Activated T-cell treated with anti-CD3 and anti-CD28 coated beads, Interleukin-2, amount 50 U/mL, for 4 hours (primary cell): ENCODE data around the gene ATG101. TPM values are rescaled to one million over a fixed set of nuclear protein-coding genes. Genes with fewer than 3 reads are reported as not detected.
A peak's percentile ranks its signal among the peaks of the same experiment; 100 is the strongest.

Source experiments
- ATAC-seq, 2 donors: fragments of 200-7000 bp; cut with Tn5 transposase; one replicate each; pipeline ENCODE4 v1.10.0; 2021
- DNase-seq: peaks from one replicate; pipeline ENCODE4 v3.0.0-alpha.2; 2020
- H3K27me3 Mint-ChIP-seq: one replicate; pipeline ENCODE4 v1.8.0; 2021; ENCODE audit warnings: low read depth, mixed read lengths
- H3K36me3 Mint-ChIP-seq: one replicate; pipeline ENCODE4 v1.8.0; 2022; ENCODE audit warnings: mixed read lengths; ENCODE audit not compliant: insufficient read depth
- H3K4me1 Mint-ChIP-seq: one replicate; pipeline ENCODE4 v1.8.0; 2021; ENCODE audit warnings: low read depth, mixed read lengths
- H3K4me3 Mint-ChIP-seq: one replicate; pipeline ENCODE4 v1.8.0; 2021; ENCODE audit warnings: mild to moderate bottlenecking, moderate library complexity, mixed read lengths
- H3K9me3 Mint-ChIP-seq: one replicate; pipeline ENCODE4 v1.8.0; 2021; ENCODE audit warnings: mixed read lengths
- total RNA-seq, 3 donors: library from RNA; stranded (reverse); gene quantifications; one replicate each; pipeline ENCODE4 v1.2.1, GENCODE V29; 2021

ATG101 gene
- total RNA-seq, 3 donors from 2014 or later: 59.6 to 69.7 (median 62.0) TPM

GRCh38 chr12:52035190-52035589, 34.6 kb upstream of the ATG101 start:
- Mint-ChIP-seq H3K4me1 (peaks cover 49% of the 10 kb centered on the region), H3K27me3 (no peaks in the 10 kb centered on the region), H3K9me3 (no peaks in the 10 kb centered on the region), H3K36me3 (peaks cover 3% of the 10 kb centered on the region), H3K4me3 (peak overlapping the region; percentile 24)
- DNase-seq: no peak
- ATAC-seq: no peak

- Mint-ChIP-seq H3K36me3 (peaks cover 3% of the 10 kb centered on the region), H3K27me3 (no peaks in the 10 kb centered on the region), H3K4me3 (peak overlapping the region; percentile 59), H3K4me1 (peaks cover 51% of the 10 kb centered on the region), H3K9me3 (no peaks in the 10 kb centered on the region)
- DNase-seq: no peak
- ATAC-seq: no peak
Observed at GRCh38 chr12:52035926-52036325, 33.9 kb upstream of the ATG101 start.

DNA sequence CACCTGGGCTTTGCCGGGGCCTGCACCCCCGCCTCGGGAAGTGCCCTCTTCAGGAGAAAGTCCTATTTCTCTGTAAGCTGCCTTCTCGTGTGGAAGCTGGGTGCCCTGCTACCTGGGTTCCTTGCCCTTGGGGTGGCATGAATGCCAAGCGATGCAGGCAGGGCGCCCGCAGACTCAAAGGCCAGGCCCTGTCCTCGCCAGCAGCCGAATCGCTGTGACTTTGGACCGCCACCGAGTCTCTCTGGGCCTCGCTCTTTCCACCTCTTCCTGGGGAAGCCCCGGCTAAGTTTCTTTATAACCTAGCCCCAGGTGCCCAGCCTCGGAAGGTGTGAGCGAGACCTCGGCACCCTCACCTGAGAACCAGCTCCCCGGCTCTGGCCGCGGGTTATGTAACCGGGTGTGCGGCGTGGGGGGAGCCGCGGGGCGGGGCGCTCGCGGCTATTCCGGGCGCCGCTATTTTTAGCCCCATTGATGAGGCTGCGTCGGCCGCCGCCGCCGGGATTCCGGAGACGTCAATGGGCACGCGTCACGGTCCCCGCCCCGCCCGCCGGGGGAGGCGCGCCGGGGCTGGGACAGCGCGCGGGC, 33.1 kb upstream of the ATG101 start:
- H3K36me3 Mint-ChIP-seq: peaks cover 3% of the 10 kb centered on the region
- ATAC-seq: peak; percentile 58 to 59
- peak overlapping the region; percentile 59 for H3K4me3 Mint-ChIP-seq
- no peaks in the 10 kb centered on the region for H3K27me3 Mint-ChIP-seq
- DNase-seq: peak; percentile 88
- no peaks in the 10 kb centered on the region for H3K9me3 Mint-ChIP-seq
- H3K4me1 Mint-ChIP-seq: peaks cover 54% of the 10 kb centered on the region

- peaks cover 3% of the 10 kb centered on the region for H3K36me3 Mint-ChIP-seq
Observed at GRCh38 chr12:52037248-52037861, 32.4 kb upstream of the ATG101 start.

DNA sequence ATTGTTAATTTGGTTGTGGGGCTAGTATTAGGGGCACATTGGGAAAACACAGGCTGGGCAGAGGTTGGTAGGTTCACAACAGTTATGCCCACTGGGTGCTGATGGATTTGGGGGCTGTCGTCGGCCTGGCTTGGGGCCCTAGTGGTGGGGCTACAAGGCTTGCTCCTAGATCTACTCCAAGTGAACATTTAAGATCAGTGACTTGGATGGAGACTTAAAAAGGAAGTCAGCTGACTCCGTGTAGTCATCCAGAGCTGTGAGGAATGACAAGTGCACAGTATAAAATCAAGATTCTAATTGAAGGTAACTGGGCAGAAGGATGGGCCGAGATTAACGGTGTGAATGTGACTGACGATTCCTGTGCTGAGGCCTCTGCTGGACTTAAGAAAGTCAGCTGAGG, 31.3 kb upstream of the ATG101 start:
- no peak for DNase-seq
- Mint-ChIP-seq H3K27me3 (no peaks in the 10 kb centered on the region), H3K36me3 (peaks cover 3% of the 10 kb centered on the region), H3K4me3 (peak overlapping the region; percentile 78), H3K4me1 (peaks cover 56% of the 10 kb centered on the region), H3K9me3 (no peaks in the 10 kb centered on the region)
- no peak for ATAC-seq

More at GRCh38 chr12:52037248-52037861, 32.4 kb upstream of the ATG101 start:
- no peak for DNase-seq
- H3K27me3 Mint-ChIP-seq: no peaks in the 10 kb centered on the region
- H3K9me3 Mint-ChIP-seq: no peaks in the 10 kb centered on the region
- H3K4me3 Mint-ChIP-seq: peak overlapping the region; percentile 78
- H3K4me1 Mint-ChIP-seq: peaks cover 58% of the 10 kb centered on the region
- ATAC-seq: no peak

DNA sequence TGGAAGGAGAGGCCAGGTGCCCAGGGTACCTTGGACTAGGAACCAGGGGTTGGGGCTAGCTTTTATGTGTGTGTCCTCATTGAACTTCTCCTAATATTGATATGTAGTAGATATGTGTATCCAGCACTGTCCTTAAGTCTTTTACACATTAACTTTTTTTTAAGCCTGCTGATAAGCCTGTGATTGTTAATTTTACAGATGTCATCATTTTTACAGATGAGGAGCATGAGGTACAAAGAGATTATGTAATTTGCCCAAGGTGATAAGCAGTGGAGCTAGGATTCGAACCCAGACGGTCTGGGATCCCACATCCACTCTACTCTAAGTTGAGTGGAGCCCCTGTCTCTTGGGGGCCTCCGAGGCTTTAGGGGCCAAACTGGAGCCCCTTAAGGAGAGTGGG, 28.7 kb upstream of the ATG101 start:
- H3K27me3 Mint-ChIP-seq: no peaks in the 10 kb centered on the region
- ATAC-seq (no peak), DNase-seq (no peak)
- peaks cover 39% of the 10 kb centered on the region for H3K4me1 Mint-ChIP-seq
- peaks cover 5% of the 10 kb centered on the region for H3K36me3 Mint-ChIP-seq
- H3K4me3 Mint-ChIP-seq: no peak overlapping the region
- H3K9me3 Mint-ChIP-seq: no peaks in the 10 kb centered on the region

DNA sequence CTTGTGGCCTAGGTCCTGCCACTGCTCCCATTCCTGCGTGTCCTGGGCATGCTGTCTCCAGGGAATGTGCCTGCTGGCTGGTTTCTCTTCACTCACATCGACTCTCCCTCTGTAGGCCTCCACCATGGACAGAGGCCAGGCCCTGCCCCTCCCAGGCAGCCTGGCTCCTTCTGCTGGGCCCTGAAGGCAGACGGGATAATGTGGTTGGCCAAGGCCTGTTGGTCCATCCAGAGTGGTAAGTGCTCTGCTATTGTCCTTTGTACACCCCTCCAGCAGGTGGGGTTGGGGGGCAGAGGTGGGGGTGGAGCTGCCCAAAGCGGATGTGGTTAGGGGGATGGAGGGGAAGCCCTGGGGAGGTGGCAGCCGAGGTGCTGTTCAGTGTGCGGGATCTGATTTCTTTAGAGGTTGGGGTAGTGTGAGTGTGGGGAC, 28.1 kb upstream of the ATG101 start:
- ATAC-seq (peak; percentile 21 to 24), DNase-seq (no peak)
- Mint-ChIP-seq H3K27me3 (no peaks in the 10 kb centered on the region), H3K36me3 (peaks cover 5% of the 10 kb centered on the region), H3K4me1 (peaks cover 33% of the 10 kb centered on the region), H3K9me3 (no peaks in the 10 kb centered on the region), H3K4me3 (peak overlapping the region; percentile 42)

- Mint-ChIP-seq H3K27me3 (no peaks in the 10 kb centered on the region), H3K9me3 (no peaks in the 10 kb centered on the region), H3K4me3 (no peak overlapping the region), H3K4me1 (peaks cover 31% of the 10 kb centered on the region), H3K36me3 (peaks cover 5% of the 10 kb centered on the region)
- no peak for ATAC-seq
- DNase-seq: no peak
Observed at GRCh38 chr12:52042706-52043385, 26.9 kb upstream of the ATG101 start.

DNA sequence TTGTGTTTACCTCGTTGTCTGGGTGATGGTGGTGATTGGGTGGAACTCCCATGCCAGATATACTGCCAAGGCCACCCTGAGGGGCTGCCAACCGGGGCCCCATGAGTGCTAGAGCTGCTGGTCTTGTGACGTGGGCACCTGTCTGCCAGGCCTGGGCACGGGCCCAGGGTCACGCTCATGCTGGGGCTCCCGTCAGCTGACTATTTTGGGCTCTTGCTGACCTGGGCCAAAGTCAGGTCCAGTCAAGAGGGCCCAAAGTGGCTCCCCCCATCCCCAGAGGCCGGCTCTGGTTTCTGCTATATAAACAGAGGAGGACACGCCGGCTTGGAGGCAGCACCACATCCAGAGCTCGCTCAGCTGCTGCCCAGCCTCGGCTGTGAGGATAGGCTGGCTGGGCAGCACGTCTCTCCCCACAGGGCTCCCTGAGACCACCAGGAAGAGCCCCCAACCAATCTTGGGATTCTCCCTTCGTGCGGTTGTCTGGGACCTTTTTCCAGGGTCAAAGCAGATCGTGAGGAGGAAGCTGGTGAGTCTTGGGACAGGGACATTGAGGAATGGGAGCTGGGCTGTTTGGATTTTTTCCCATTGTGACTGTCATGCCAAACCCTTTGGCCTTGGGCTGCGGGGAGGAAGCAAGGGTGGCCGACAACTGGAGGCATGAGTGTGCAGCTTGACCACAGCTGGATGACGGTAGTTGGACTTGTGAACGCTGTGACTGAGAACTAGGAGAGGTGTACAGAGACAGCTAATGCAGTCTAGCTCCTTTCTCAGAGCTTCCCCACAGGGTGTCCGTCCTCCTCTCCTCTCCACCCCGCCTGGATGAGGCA, 26.2 kb upstream of the ATG101 start:
- no peak for ATAC-seq
- peaks cover 25% of the 10 kb centered on the region for H3K4me1 Mint-ChIP-seq
- H3K27me3 Mint-ChIP-seq: no peaks in the 10 kb centered on the region
- DNase-seq: no peak
- peaks cover 2% of the 10 kb centered on the region for H3K36me3 Mint-ChIP-seq
- no peak overlapping the region for H3K4me3 Mint-ChIP-seq
- no peaks in the 10 kb centered on the region for H3K9me3 Mint-ChIP-seq

GRCh38 chr12:52044292-52044983, 25.3 kb upstream of the ATG101 start:
- H3K9me3 Mint-ChIP-seq: no peaks in the 10 kb centered on the region
- H3K4me1 Mint-ChIP-seq: peaks cover 28% of the 10 kb centered on the region
- no peak for DNase-seq
- peaks cover 2% of the 10 kb centered on the region for H3K36me3 Mint-ChIP-seq
- ATAC-seq: no peak
- no peak overlapping the region for H3K4me3 Mint-ChIP-seq
- H3K27me3 Mint-ChIP-seq: no peaks in the 10 kb centered on the region

DNA sequence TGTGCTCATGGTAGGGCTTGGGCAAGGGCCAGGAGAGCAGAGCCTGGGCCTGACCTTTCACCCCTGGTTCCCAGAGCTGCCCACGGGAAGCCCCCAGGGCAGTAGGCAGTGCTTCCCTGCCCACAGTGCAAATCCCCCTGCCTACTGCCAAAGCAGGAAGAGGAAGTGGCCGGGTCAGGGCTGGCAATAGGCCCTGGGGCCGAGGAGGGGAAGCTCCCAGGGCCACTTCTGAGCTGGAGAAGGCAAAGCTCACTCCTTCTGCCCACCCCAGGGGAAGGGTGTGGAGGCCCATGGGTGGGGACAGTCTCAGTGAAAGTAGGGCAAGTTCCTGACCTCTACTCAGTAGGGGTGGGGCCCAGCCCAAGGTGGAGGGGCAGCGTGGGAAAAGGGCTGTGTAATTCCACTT, 24.0 kb upstream of the ATG101 start:
- no peak overlapping the region for H3K4me3 Mint-ChIP-seq
- DNase-seq (no peak), ATAC-seq (no peak)
- H3K36me3 Mint-ChIP-seq: peaks cover 2% of the 10 kb centered on the region
- H3K4me1 Mint-ChIP-seq: peaks cover 34% of the 10 kb centered on the region
- H3K9me3 Mint-ChIP-seq: no peaks in the 10 kb centered on the region
- no peaks in the 10 kb centered on the region for H3K27me3 Mint-ChIP-seq

- no peak for ATAC-seq
Observed at GRCh38 chr12:52046859-52047258, 22.9 kb upstream of the ATG101 start.

GRCh38 chr12:52049286-52049685, 20.5 kb upstream of the ATG101 start:
- DNase-seq (no peak), ATAC-seq (no peak)
- Mint-ChIP-seq H3K4me3 (peak overlapping the region; percentile 97), H3K27me3 (no peaks in the 10 kb centered on the region), H3K36me3 (peaks cover 4% of the 10 kb centered on the region), H3K9me3 (no peaks in the 10 kb centered on the region), H3K4me1 (peaks cover 40% of the 10 kb centered on the region)

More at GRCh38 chr12:52046859-52047258, 22.9 kb upstream of the ATG101 start:
- H3K4me3 Mint-ChIP-seq: no peak overlapping the region
- H3K4me1 Mint-ChIP-seq: peaks cover 33% of the 10 kb centered on the region
- peaks cover 2% of the 10 kb centered on the region for H3K36me3 Mint-ChIP-seq
- H3K9me3 Mint-ChIP-seq: no peaks in the 10 kb centered on the region
- DNase-seq: no peak
- H3K27me3 Mint-ChIP-seq: no peaks in the 10 kb centered on the region

DNA sequence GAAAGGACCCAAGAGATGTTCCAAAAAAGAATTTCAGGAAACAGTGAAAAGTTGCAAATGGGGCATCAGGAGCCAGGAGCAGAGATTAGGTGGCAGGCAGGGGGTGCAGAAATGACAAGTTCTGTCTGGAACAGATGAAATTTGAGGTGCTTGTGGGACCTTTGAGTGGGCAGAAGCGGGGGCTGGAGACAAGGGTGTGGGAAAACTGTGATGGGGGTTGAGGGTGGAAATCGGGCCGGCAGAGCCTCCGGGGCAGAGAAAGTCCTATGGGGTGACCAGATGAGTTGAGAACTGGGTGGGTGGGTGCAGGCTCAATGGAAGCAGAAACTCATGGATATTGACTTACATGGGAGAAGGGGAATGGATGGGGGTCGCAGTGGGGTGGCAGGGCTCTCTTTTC, 20.1 kb upstream of the ATG101 start:
- DNase-seq: no peak
- H3K27me3 Mint-ChIP-seq: no peaks in the 10 kb centered on the region
- peaks cover 40% of the 10 kb centered on the region for H3K4me1 Mint-ChIP-seq
- peak overlapping the region; percentile 97 for H3K4me3 Mint-ChIP-seq
- H3K9me3 Mint-ChIP-seq: no peaks in the 10 kb centered on the region
- no peak for ATAC-seq
- H3K36me3 Mint-ChIP-seq: peaks cover 3% of the 10 kb centered on the region
